ENCODE measurements around the gene RBSN.

Gene RBSN

GRCh38 chr3:15079091-15079490, 19.9 kb downstream of the RBSN start:
- no peak for TF ChIP-seq GLIS3 (CRISPR knock-in tag; IDR thresholded peaks at IDR 0.05)
- TF ChIP-seq ARNTL (CRISPR knock-in tag; IDR thresholded peaks at IDR 0.05; ENCODE audit: borderline replicate concordance, low read depth) = no peak
- TF ChIP-seq, protein P1, sequence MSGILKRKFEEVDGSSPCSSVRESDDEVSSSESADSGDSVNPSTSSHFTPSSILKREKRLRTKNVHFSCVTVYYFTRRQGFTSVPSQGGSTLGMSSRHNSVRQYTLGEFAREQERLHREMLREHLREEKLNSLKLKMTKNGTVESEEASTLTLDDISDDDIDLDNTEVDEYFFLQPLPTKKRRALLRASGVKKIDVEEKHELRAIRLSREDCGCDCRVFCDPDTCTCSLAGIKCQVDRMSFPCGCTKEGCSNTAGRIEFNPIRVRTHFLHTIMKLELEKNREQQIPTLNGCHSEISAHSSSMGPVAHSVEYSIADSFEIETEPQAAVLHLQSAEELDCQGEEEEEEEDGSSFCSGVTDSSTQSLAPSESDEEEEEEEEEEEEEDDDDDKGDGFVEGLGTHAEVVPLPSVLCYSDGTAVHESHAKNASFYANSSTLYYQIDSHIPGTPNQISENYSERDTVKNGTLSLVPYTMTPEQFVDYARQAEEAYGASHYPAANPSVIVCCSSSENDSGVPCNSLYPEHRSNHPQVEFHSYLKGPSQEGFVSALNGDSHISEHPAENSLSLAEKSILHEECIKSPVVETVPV (CRISPR knock-in tag; IDR thresholded peaks at IDR 0.05) = no peak
- TF ChIP-seq TCF4 (CRISPR knock-in tag; IDR thresholded peaks at IDR 0.05; ENCODE audit: borderline replicate concordance) = no peak
- TF ChIP-seq TSHZ2 (CRISPR knock-in tag; IDR thresholded peaks at IDR 0.05) = no peak
- TF ChIP-seq BACH2 (CRISPR knock-in tag; IDR thresholded peaks at IDR 0.05; ENCODE audit: borderline replicate concordance) = no peak
- no peak for TF ChIP-seq PPARA (CRISPR knock-in tag; IDR thresholded peaks at IDR 0.05; ENCODE audit: borderline replicate concordance)
- no peak for TF ChIP-seq ZNF70 (CRISPR knock-in tag; IDR thresholded peaks at IDR 0.05)
- TF ChIP-seq ISL1 (CRISPR knock-in tag; IDR thresholded peaks at IDR 0.05) = no peak
- TF ChIP-seq, protein P2, sequence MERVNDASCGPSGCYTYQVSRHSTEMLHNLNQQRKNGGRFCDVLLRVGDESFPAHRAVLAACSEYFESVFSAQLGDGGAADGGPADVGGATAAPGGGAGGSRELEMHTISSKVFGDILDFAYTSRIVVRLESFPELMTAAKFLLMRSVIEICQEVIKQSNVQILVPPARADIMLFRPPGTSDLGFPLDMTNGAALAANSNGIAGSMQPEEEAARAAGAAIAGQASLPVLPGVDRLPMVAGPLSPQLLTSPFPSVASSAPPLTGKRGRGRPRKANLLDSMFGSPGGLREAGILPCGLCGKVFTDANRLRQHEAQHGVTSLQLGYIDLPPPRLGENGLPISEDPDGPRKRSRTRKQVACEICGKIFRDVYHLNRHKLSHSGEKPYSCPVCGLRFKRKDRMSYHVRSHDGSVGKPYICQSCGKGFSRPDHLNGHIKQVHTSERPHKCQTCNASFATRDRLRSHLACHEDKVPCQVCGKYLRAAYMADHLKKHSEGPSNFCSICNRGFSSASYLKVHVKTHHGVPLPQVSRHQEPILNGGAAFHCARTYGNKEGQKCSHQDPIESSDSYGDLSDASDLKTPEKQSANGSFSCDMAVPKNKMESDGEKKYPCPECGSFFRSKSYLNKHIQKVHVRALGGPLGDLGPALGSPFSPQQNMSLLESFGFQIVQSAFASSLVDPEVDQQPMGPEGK (CRISPR knock-in tag; IDR thresholded peaks at IDR 0.05; ENCODE audit: borderline replicate concordance) = no peak
- no peak for TF ChIP-seq OSR1 (CRISPR knock-in tag; IDR thresholded peaks at IDR 0.05)
- TF ChIP-seq ESRRG (CRISPR knock-in tag; IDR thresholded peaks at IDR 0.05) = no peak
- ATAC-seq = no peak

- no peak for TF ChIP-seq ZC3H10 (CRISPR knock-in tag; IDR thresholded peaks at IDR 0.05)
- TF ChIP-seq, protein P2 (CRISPR knock-in tag; IDR thresholded peaks at IDR 0.05; ENCODE audit: borderline replicate concordance) = no peak
- no peak for TF ChIP-seq SNAI2 (CRISPR knock-in tag; IDR thresholded peaks at IDR 0.05)
- TF ChIP-seq RARB (CRISPR knock-in tag; IDR thresholded peaks at IDR 0.05) = no peak
- TF ChIP-seq ZFP30 (CRISPR knock-in tag; IDR thresholded peaks at IDR 0.05) = no peak
- no peak for TF ChIP-seq TCF4 (CRISPR knock-in tag; IDR thresholded peaks at IDR 0.05; ENCODE audit: borderline replicate concordance)
- TF ChIP-seq ZNF565 (CRISPR knock-in tag; conservative IDR thresholded peaks at IDR 0.05; ENCODE audit: low read depth) = no peak
- TF ChIP-seq ZNF8 (CRISPR knock-in tag; IDR thresholded peaks at IDR 0.05) = no peak
- TF ChIP-seq ESRRG (CRISPR knock-in tag; IDR thresholded peaks at IDR 0.05) = no peak
- no peak for TF ChIP-seq BACH2 (CRISPR knock-in tag; IDR thresholded peaks at IDR 0.05; ENCODE audit: borderline replicate concordance)
- TF ChIP-seq CSDC2 (CRISPR knock-in tag; IDR thresholded peaks at IDR 0.05) = no peak
- TF ChIP-seq, protein P3, sequence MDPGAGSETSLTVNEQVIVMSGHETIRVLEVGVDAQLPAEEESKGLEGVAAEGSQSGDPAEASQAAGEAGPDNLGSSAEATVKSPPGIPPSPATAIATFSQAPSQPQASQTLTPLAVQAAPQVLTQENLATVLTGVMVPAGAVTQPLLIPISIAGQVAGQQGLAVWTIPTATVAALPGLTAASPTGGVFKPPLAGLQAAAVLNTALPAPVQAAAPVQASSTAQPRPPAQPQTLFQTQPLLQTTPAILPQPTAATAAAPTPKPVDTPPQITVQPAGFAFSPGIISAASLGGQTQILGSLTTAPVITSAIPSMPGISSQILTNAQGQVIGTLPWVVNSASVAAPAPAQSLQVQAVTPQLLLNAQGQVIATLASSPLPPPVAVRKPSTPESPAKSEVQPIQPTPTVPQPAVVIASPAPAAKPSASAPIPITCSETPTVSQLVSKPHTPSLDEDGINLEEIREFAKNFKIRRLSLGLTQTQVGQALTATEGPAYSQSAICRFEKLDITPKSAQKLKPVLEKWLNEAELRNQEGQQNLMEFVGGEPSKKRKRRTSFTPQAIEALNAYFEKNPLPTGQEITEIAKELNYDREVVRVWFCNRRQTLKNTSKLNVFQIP (CRISPR knock-in tag; IDR thresholded peaks at IDR 0.05; ENCODE audit: borderline replicate concordance, low read depth) = no peak
- TF ChIP-seq ARNTL (CRISPR knock-in tag; IDR thresholded peaks at IDR 0.05; ENCODE audit: borderline replicate concordance, low read depth) = no peak
- no peak for TF ChIP-seq PPARA (CRISPR knock-in tag; IDR thresholded peaks at IDR 0.05; ENCODE audit: borderline replicate concordance)
- no peak for TF ChIP-seq TOX (CRISPR knock-in tag; IDR thresholded peaks at IDR 0.05; ENCODE audit: borderline replicate concordance)
- TF ChIP-seq TSHZ2 (CRISPR knock-in tag; IDR thresholded peaks at IDR 0.05) = no peak
- no peak for TF ChIP-seq ISL1 (CRISPR knock-in tag; IDR thresholded peaks at IDR 0.05)
- TF ChIP-seq CREB5 (CRISPR knock-in tag; IDR thresholded peaks at IDR 0.05; ENCODE audit: low read depth) = no peak
- TF ChIP-seq ZNF70 (CRISPR knock-in tag; IDR thresholded peaks at IDR 0.05) = no peak
Measured at GRCh38 chr3:15074500-15074899, 24.4 kb downstream of the RBSN start.

More at GRCh38 chr3:15074500-15074899, 24.4 kb downstream of the RBSN start:
- no peak for ATAC-seq
